Natural killer cell (primary cell): ENCODE results near the gene HOMEZ. TPM values are rescaled to one million over a fixed set of nuclear protein-coding genes. Genes with fewer than 3 reads are reported as not detected.
A peak's percentile ranks its signal among the peaks of the same experiment; 100 is the strongest.

Experiments used
- ATAC-seq, 3 donors: fragments of 150-1000 bp in 2 of 3; fragments of 200-7000 bp in 1 of 3; cut with Tn5 transposase; 1 replicate in 1 of 3; 2 replicates in 2 of 3; pipeline ENCODE4 v1.10.0; 2021; ENCODE audit warnings: mild to moderate bottlenecking in 2 of 3, moderate library complexity in 2 of 3
- DNase-seq, 2 donors: peaks; one replicate each; pipeline versions ENCODE4 v3.0.0 to v3.0.0-alpha.2; 2013 to 2021; ENCODE audit warnings: mixed read lengths in 1 of 2
- H3K27ac ChIP-seq: one replicate; pipeline ENCODE4 v1.5.1; 2013; ENCODE audit warnings: mild to moderate bottlenecking, low read length
- H3K27me3 ChIP-seq: one replicate; pipeline ENCODE4 v1.6.1; 2013; ENCODE audit warnings: low read length; ENCODE audit not compliant: control insufficient read depth, insufficient read depth
- H3K36me3 ChIP-seq: one replicate; pipeline ENCODE4 v1.6.1; 2013; ENCODE audit warnings: low read length; ENCODE audit not compliant: control insufficient read depth, insufficient read depth
- H3K4me1 ChIP-seq: one replicate; pipeline ENCODE4 v1.6.1; 2013; ENCODE audit warnings: low read length; ENCODE audit not compliant: control insufficient read depth, insufficient read depth
- H3K4me3 ChIP-seq: one replicate; pipeline ENCODE4 v1.5.1; 2013; ENCODE audit warnings: low read length
- H3K9me3 ChIP-seq: one replicate; pipeline ENCODE4 v1.6.1; 2013; ENCODE audit warnings: low read length; ENCODE audit not compliant: control insufficient read depth, insufficient read depth
- H3K27ac Mint-ChIP-seq, 2 donors: one replicate each; pipeline ENCODE4 v1.8.0; 2022; ENCODE audit warnings: mild to moderate bottlenecking in 2 of 2, mixed read lengths in 2 of 2, moderate library complexity in 1 of 2
- H3K27me3 Mint-ChIP-seq, 2 donors: one replicate each; pipeline ENCODE4 v1.8.0; 2022; ENCODE audit warnings: low read depth in 2 of 2, mixed read lengths in 2 of 2
- H3K36me3 Mint-ChIP-seq: one replicate; pipeline ENCODE4 v1.8.0; 2022; ENCODE audit warnings: mixed read lengths
- H3K4me1 Mint-ChIP-seq, 2 donors: one replicate each; pipeline ENCODE4 v1.8.0; 2022; ENCODE audit warnings: mixed read lengths in 2 of 2
- H3K4me3 Mint-ChIP-seq: one replicate; pipeline ENCODE4 v1.8.0; 2022; ENCODE audit warnings: mild to moderate bottlenecking, moderate library complexity, mixed read lengths
- H3K9me3 Mint-ChIP-seq, 2 donors: one replicate each; pipeline ENCODE4 v1.8.0; 2022; ENCODE audit warnings: mixed read lengths in 2 of 2
- WGBS: methylation state at CpG from one replicate; pipeline ENCODE4 v1.1.7; 2013; ENCODE audit warnings: missing lambda C conversion rate; ENCODE audit not compliant: insufficient coverage; 5-methylcytosine and 5-hydroxymethylcytosine counted together
- intact Hi-C: fragments of 100-400 bp; cut with micrococcal nuclease; formaldehyde crosslinking; loops from one replicate; pipeline ENCODE4 v1.14.2; 2022
- total RNA-seq, 4 donors: library from RNA; stranded (reverse); fragments of 120-200 nt in 1 of 4; gene quantifications; one replicate each; pipeline versions ENCODE4 v1.2.3 to v1.2.4, GENCODE V29; 2013 to 2022
- TF ChIP-seq, protein P1 (sequence below): fragments of 200-600 bp; IDR thresholded peaks from one replicate; pipeline ENCODE4 v1.8.0; 2022; ENCODE audit warnings: antibody characterized with exemption

Gene HOMEZ
- total RNA-seq, 3 donors from 2014 or later (not counting 1 experiment from before 2014, with no cell fraction given) = 5.1 to 10.1 (median 7.0) TPM

DNA sequence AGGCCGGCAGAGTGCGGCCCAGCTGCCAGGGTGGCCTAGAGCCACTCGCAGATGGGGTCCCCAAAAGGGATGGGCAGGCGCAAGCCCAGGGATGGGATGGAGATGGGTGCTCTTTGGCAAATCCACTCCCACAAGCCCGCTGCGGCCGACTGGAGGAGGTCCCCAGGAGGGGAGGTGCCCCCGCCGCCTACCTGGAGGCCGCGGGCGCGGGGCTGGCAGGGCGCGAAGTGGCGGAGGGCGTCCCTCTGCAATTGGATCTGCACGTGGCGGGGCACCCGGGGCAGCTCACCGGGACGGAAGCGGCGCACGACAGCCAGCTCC, 16.0 kb upstream of the HOMEZ start:
- Histone ChIP-seq H3K4me1 (peaks cover 34% of the 10 kb centered on the region), H3K36me3 (peaks cover 10% of the 10 kb centered on the region), H3K4me3 (peak overlapping the region; percentile 64), H3K9me3 (no peaks in the 10 kb centered on the region), H3K27ac (peak overlapping the region; percentile 93), H3K27me3 (no peaks in the 10 kb centered on the region)
- ATAC-seq = peak; percentile 8 to 16 (median 15)
- WGBS = 0% methylated on average over 25 of the region's 25 CpGs
- DNase-seq = peak in 1 of 2 donors; percentile 79
- H3K36me3 Mint-ChIP-seq = no peaks in the 10 kb centered on the region
- peak overlapping the region; percentile 92 to 99 for H3K27ac Mint-ChIP-seq
- H3K9me3 Mint-ChIP-seq = no peaks in the 10 kb centered on the region
- no peaks in the 10 kb centered on the region for H3K27me3 Mint-ChIP-seq
- peak overlapping the region; percentile 92 for H3K4me3 Mint-ChIP-seq
- TF ChIP-seq, protein P1, sequence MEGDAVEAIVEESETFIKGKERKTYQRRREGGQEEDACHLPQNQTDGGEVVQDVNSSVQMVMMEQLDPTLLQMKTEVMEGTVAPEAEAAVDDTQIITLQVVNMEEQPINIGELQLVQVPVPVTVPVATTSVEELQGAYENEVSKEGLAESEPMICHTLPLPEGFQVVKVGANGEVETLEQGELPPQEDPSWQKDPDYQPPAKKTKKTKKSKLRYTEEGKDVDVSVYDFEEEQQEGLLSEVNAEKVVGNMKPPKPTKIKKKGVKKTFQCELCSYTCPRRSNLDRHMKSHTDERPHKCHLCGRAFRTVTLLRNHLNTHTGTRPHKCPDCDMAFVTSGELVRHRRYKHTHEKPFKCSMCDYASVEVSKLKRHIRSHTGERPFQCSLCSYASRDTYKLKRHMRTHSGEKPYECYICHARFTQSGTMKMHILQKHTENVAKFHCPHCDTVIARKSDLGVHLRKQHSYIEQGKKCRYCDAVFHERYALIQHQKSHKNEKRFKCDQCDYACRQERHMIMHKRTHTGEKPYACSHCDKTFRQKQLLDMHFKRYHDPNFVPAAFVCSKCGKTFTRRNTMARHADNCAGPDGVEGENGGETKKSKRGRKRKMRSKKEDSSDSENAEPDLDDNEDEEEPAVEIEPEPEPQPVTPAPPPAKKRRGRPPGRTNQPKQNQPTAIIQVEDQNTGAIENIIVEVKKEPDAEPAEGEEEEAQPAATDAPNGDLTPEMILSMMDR = no peak
- intact Hi-C loops = loop anchor here (1.0 to 10.0 kb wide), 4 partner anchors 16 to 207 kb away; partner anchors contain the start of genes ACIN1, C14orf119, HOMEZ and NGDN
- H3K4me1 Mint-ChIP-seq = peaks cover 20 to 45% of the 10 kb centered on the region in 2 donors

DNA sequence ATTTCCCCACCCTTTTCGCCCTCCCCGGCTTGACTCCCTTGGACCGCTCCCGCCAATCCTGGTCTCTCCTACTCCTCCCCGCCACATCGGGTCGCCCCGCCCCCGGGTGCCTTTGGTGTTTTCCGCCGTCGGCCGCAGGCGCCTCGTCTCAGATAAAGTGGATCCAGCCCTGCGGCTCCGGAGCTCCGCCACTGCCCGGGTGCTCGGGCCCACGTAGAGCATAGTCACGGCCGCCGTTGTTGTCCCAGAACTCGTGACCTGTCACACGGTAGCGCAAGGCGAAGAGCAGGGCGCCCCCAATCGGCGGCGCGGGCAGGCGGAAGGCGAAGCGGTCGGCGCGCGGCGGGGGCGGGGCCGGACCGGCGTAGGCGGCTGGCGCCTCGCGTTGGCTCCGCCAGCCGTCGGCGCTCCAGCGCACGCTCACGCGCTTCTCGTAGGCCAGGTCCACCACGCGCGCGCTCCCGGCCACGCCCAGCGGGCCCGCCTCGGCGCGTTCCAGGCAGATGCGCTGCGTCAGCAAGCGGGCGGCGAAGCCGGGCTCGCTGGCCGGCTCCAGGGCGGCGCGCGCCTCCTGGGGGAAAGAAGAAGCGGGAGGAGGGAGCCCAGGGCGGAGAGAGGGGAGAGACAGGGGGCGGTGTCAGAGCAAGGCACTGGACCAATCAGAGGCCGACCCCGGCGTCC, 15.5 kb upstream of the HOMEZ start:
- peaks cover 29% of the 10 kb centered on the region for H3K4me1 ChIP-seq
- no peaks in the 10 kb centered on the region for H3K27me3 ChIP-seq
- peak; percentile 97 to 99 for DNase-seq
- Mint-ChIP-seq H3K4me3 (peak overlapping the region; percentile 92), H3K27me3 (no peaks in the 10 kb centered on the region), H3K36me3 (no peaks in the 10 kb centered on the region), H3K4me1 (peaks cover 19 to 40% of the 10 kb centered on the region in 2 donors), H3K27ac (peak overlapping the region; percentile 92 to 99), H3K9me3 (no peaks in the 10 kb centered on the region)
- peak overlapping the region; percentile 94 for H3K27ac ChIP-seq
- peaks cover 15% of the 10 kb centered on the region for H3K36me3 ChIP-seq
- WGBS = under 1% methylated on average over 87 of the region's 87 CpGs
- ATAC-seq = peak; percentile 79 to 93 (median 82)
- peak overlapping the region; percentile 77 for H3K4me3 ChIP-seq
- TF ChIP-seq, protein P1 = peak; percentile 69
- intact Hi-C loops = loop anchor here (1.0 to 10.0 kb wide), 4 partner anchors 15 to 207 kb away; partner anchors contain the start of genes ACIN1, C14orf119, HOMEZ and NGDN
- H3K9me3 ChIP-seq = no peaks in the 10 kb centered on the region

DNA sequence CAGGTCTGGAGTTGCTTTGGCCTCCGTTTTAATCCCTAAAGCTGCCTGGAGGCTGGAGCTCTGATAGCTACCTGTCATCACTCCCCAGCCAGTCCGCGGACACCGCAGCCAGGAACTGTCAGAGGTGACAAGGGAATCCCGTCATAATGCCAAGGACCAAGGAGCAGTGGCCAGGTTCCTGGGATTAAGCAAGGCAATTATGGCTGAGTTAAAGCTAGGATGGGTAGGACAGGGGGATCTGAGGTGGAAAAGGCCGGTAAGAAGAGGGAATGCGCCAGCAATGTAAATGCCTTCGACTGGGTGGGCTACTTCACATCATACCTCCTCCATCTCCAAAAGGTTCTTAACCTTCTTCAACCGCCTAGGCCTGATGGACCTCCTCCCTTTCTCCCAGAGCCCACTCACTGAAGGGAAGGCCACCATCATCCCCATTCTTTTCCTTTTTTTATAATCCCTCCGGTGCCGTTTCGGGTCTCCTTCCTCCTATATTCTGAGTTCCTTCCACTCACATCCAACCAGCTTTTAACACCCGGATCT, 14.8 kb upstream of the HOMEZ start:
- TF ChIP-seq, protein P1 = no peak
- H3K27me3 ChIP-seq = no peaks in the 10 kb centered on the region
- peak overlapping the region; percentile 92 for H3K4me3 Mint-ChIP-seq
- intact Hi-C loops = loop anchor here (1.0 to 10.0 kb wide), 4 partner anchors 14 to 206 kb away; partner anchors contain the start of genes ACIN1, C14orf119, HOMEZ and NGDN
- H3K9me3 Mint-ChIP-seq = no peaks in the 10 kb centered on the region
- H3K36me3 Mint-ChIP-seq = no peaks in the 10 kb centered on the region
- H3K27ac ChIP-seq = peak overlapping the region; percentile 94
- peaks cover 14 to 34% of the 10 kb centered on the region in 2 donors for H3K4me1 Mint-ChIP-seq
- H3K4me1 ChIP-seq = peaks cover 23% of the 10 kb centered on the region
- no peaks in the 10 kb centered on the region for H3K9me3 ChIP-seq
- 9% methylated on average over 12 of the region's 13 CpGs for WGBS
- H3K27ac Mint-ChIP-seq = peak overlapping the region; percentile 92 to 99
- H3K36me3 ChIP-seq = peaks cover 15% of the 10 kb centered on the region
- no peaks in the 10 kb centered on the region for H3K27me3 Mint-ChIP-seq
- peak in 1 of 2 donors; percentile 25 for DNase-seq
- no peak for ATAC-seq
- peak overlapping the region; percentile 77 for H3K4me3 ChIP-seq
